SH-SY5Y (cell line): ENCODE data around the gene PFKL.

Source experiments
- GATA2 ChIP-seq: IDR thresholded peaks from 2 replicates; pipeline ENCODE4 v1.6.1; 2011; ENCODE audit warnings: mild to moderate bottlenecking, low read depth, low read length
- GATA3 ChIP-seq: IDR thresholded peaks from 2 replicates; pipeline ENCODE4 v1.6.1; 2011; ENCODE audit warnings: low read depth, mild to moderate bottlenecking, low read length, moderate library complexity

GRCh38 chr21:44323591-44323990, 23.7 kb downstream of the PFKL start:
- TF ChIP-seq GATA3 (no peak), GATA2 (no peak)
